ENCODE data around the gene BABAM2. TPM values are rescaled to one million over a fixed set of nuclear protein-coding genes. Genes with fewer than 3 reads are reported as not detected.

The BABAM2 gene
- total RNA-seq, 1 donor from 2014 or later = 28.5 TPM

- H3K79me2 ChIP-seq (ENCODE audit: insufficient read depth, low read length) = no peaks in the 10 kb centered on the region
- H3K27me3 ChIP-seq (ENCODE audit: insufficient read depth, low read length) = no peaks in the 10 kb centered on the region
- H3K36me3 ChIP-seq (ENCODE audit: insufficient read depth, low read length) = no peaks in the 10 kb centered on the region
- Mint-ChIP-seq H3K9me3 (ENCODE audit: unreplicated experiment) (no peaks in the 10 kb centered on the region), H3K4me3 (ENCODE audit: unreplicated experiment) (no peak overlapping the region), H3K27ac (ENCODE audit: unreplicated experiment) (peak overlapping the region; percentile 79), H3K27me3 (ENCODE audit: low read depth, unreplicated experiment) (peaks cover 11% of the 10 kb centered on the region), H3K36me3 (ENCODE audit: low read depth, unreplicated experiment) (peaks cover 2% of the 10 kb centered on the region), H3K4me1 (ENCODE audit: low read depth, unreplicated experiment) (peaks cover 23% of the 10 kb centered on the region)
- H2AFZ ChIP-seq (ENCODE audit: low read depth, low read length) = no peak overlapping the region
- DNase-seq (ENCODE audit: low read depth) (peak; percentile 67), FAIRE-seq (no peak)
- TF ChIP-seq CTCF (IDR thresholded peaks at IDR 0.05; ENCODE audit: insufficient read depth, low read depth, low read length) = no peak
- TF ChIP-seq EZH2 (IDR thresholded peaks at IDR 0.05; ENCODE audit: insufficient read depth, low read length) = no peak
- H3K27ac ChIP-seq (ENCODE audit: low read depth, low read length) = peak overlapping the region; percentile 5
- H4K20me1 ChIP-seq (ENCODE audit: insufficient read depth, low read length) = no peaks in the 10 kb centered on the region
- H3K4me1 ChIP-seq (ENCODE audit: insufficient read depth, low read length) = peaks cover 36% of the 10 kb centered on the region
- H3K9me3 ChIP-seq (ENCODE audit: insufficient read depth, low read depth, low read length) = no peaks in the 10 kb centered on the region
- H3K4me3 ChIP-seq (ENCODE audit: insufficient read depth, low read depth, low read length) = no peak overlapping the region
- peak overlapping the region; percentile 36 for H3K4me2 ChIP-seq (ENCODE audit: low read length)
- H3K9ac ChIP-seq (ENCODE audit: low read length) = no peak overlapping the region
Measured at GRCh38 chr2:28387082-28387960, 496.8 kb downstream of the BABAM2 start.

Small RNA genes within 50 kb of the gene (microRNA-seq; reads per million reads assigned to microRNA genes)
- gene MIR4263 = not detected

Other genes with a start within 250 kb of the BABAM2 start
- 25.9 and 27.8 TPM in 2 replicates for gene SUPT7L, start 227.1 kb upstream of the BABAM2 start, total RNA-seq
- gene SLC4A1AP, start 226.8 kb upstream of the BABAM2 start, total RNA-seq = 20.9 and 21.3 TPM in 2 replicates
- gene MRPL33, start 119.0 kb upstream of the BABAM2 start, total RNA-seq = 80.7 and 85.3 TPM in 2 replicates
- gene RBKS, start 342 bp upstream of the BABAM2 start, total RNA-seq = 1.6 and 2.6 TPM in 2 replicates